GM21367 (cell line): ENCODE measurements around the gene ZNHIT2.

Source experiments
- ATAC-seq: cut with Tn5 transposase; IDR thresholded peaks from one replicate; pipeline ENCODE4 v1.9.1; 2021; ENCODE audit not compliant: unreplicated experiment

ZNHIT2 gene

DNA sequence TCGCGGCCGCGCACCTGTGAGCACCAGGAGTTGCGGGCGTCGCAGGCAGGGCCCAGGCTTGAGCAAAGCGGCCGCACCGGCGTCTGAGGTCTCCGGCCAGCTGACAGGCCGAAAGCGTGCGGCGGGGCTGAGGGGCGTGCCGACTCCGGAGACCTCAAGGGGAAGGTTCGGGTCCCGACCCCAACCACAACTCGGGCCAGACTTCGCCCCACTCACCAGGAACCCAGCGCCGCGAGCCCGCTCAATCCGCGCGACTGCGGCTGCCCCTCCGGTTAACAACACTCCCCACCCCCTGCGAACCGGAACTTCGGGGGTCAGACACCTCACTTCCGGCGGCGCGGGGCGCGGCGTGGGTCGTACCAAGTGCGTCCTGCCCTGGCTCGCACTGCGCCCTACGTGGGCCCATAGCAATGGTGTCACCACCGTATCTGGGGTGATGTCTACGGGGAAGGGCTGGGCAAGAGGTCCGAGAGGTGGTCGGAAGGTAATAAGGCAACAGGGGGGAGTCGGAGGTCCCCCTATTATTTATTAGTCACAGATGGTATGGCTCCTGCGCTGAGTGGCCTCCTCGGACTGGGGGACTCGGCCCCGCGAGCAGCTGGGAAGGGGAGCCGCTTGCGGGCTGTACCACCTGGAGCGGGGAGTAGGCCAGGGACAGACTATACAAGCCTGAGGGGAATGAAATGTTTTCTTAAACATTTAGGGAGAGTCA is 16.9 kb upstream of the ZNHIT2 start, which contains the start of gene SYVN1:
Gene SYVN1 (minus strand): TSS at position 280 of the 712 bp plus-strand sequence. CDS start 918 bp downstream, outside the sequence.
- ATAC-seq: peak; percentile 40

DNA sequence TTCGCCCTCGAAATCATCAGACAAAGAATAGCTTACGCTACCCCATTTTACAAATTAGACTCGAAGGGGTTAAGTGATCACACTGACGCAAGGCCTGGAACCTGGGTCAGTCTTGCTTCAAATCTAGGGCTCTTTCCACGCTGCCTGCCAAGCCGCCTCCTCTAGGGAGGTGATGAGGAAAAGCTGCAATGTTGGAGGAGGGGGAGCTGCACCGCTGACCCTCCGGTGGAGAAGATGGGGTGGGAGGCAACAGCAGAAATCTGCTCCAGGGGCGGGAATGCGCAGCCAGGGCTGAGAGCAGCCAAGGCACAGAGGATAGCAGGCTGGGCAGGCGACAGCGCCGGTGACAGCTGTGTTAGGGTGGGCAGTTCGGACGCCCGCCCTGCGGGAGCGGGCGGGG is 16.2 kb upstream of the ZNHIT2 start:
- ATAC-seq: no peak

DNA sequence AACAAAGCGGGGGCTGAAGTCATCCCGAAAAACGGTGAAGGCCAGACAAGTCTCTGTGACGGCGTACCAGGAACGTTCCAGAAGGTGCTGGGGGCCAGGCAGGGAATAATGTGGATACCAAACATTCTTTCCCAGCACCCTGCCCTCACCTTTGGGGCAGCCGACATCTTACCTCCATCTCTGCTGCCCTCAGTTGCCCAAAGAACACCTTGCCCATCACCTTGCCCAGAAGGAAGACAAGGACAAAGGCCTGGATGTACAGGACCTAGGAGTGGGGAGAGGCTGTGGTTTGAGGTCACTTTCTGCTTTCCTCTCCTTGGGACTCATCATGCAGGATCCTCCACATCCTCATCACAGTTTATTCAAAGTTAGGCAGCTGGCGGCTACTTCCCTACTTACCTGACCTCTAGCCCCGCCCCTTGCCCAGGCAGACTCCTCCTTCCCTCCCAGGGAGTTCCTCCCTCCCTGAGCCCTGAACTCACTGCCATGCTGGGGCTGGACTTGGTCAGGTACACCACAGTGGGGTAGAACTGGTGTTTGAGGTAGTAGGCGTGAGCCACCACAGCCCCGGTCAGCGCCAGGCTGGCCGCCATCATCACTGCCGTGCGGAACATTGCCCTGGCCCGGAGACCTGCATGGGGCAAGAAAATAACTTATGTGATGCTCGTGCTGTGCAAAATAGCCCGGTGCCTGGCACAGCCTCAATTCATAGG is 15.6 kb upstream of the ZNHIT2 start:
- ATAC-seq: no peak

DNA sequence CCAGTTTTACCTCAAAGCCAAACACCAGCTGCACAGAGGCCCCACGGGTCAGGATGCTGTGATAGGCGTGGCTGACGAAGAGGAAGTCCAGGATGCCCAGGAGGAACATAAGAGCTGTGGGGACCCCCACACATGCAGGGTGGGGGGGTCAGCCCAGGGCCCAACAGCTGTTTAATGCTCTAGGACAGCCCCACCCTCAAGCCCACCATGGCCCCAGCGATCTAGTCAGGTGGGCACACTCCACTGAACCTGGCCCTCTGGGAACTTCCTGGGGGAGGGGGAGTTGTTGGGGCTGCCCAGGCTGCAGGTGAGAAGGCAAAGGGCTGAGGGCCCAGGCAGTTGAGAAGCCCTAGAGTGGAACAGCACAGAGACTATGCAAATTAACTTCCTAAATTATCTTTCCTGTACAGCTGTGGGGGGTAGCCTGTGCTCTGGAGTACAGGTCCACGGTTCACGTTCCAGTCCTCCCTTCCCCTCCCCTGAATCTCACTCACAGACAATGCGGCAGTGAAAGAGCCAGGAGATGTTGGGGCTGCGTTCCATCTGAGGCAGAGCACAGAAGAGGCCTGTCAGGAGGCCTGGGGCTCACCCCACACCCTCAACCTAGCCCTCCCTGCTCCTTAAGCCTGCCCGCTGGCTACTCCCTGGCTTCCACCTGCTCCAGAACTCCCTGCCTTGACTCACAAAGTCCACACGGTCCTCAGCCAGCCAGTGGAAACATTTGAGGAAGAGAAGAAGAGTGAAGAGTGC is 14.9 kb upstream of the ZNHIT2 start:
- ATAC-seq: no peak

DNA sequence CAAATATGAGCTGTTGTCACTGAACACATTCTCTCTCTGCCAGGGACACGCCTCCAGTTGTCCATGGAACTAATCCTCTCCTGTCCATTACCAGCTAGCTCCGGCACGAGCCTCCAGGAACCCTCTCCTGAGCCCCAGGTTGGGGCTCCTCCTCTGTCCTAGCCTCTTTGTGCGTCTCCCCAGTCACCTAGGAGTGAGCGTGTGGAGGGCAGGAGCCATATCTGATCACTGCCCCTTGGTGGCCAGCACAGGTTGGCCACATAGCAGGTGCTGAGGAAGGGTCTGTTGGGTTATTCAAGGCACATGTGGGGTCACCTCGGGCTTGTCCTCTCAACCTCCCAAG is 14.4 kb upstream of the ZNHIT2 start:
- no peak for ATAC-seq

DNA sequence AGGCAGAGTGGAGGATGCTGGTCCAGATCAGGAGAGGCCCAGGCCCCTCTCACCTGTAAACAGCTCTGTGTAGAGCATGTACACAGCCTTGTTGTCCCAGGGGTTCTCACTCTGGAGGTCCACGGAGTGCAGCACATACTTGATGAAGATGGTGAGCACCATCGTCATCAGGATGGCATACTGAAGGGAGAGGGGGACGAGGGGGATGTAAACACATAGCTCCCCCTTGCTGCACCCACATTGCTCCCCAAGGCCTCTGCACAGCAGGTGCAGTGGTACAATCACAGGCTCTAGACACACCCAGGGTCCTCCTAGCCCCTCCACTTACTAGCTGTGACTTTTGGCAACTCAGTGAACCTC is 13.9 kb upstream of the ZNHIT2 start:
- no peak for ATAC-seq

DNA sequence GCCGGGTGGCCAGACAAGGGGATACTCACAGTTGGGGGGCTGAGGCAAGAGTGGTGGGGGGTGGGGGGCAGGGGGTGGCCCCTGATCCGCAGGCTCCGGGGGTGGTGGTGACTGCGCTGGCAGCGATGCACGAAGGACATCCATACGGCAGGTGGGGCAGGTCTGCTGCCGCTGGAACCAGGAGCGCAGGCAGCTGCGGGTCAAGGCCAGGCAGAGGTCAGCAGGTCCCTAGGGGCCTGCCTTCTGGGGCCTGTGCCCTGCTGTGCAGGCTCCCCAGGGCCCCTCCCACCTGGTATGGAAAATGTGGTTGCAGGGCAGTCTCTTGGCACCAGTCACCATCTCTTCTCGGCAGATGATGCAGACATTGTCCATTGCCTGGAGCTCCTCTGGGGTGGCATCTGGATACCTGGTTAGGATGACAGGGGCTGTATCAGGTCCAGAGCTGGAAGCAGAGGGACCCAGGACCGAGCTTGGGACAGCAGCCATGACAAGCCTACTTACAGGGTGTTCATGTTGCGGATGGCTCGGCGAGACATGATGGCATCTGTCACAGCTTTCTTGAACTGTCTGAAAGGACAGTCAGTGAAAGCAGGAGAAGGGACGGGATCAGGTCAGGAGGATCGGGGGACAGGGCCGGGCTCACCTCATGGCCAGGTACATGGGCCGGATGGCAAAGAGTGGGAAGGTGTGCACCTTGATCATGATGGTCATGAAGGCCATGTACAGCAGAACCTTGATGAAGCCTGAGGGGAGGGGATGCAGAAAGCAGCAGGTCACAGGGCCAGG is 13.3 kb upstream of the ZNHIT2 start:
- ATAC-seq: no peak

DNA sequence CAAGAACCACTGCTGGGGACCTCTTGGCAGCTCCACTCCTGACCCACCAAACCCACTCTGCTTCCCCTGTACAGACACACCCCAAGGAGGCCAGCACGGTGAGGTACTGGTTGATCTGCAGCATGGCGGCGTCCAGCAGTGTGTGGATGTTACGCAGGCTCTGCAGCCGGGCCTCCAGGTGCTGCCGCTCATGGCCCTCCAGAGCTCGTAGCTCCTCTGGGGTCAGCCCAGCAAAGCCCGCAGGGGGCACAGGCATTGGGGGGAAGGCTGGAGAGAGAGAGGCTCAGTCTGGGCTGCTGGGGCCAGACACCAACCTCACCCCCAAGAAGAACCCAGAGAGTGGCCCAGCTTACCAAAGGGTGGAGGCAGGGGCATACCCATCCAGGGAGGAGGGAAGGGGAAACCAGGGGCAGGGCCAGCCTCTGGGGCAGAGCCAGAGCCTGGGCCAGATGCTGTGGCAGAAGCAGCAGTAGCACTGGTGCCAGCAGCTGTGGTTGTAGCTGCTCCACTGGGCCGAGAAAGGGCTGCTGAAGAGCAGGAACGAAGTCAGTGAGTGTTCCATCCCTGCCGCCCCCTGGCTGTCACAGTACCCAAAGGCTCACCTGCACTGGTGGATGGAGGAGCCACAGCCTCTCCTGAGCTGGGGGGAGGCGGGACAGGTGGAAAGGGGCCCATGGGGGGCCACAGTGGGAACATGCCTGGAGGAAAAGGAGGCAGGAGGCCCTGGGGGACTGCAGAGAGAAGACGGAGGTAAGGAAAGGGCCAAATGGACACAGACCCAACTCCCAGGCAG is 12.3 kb upstream of the ZNHIT2 start:
- ATAC-seq: no peak

DNA sequence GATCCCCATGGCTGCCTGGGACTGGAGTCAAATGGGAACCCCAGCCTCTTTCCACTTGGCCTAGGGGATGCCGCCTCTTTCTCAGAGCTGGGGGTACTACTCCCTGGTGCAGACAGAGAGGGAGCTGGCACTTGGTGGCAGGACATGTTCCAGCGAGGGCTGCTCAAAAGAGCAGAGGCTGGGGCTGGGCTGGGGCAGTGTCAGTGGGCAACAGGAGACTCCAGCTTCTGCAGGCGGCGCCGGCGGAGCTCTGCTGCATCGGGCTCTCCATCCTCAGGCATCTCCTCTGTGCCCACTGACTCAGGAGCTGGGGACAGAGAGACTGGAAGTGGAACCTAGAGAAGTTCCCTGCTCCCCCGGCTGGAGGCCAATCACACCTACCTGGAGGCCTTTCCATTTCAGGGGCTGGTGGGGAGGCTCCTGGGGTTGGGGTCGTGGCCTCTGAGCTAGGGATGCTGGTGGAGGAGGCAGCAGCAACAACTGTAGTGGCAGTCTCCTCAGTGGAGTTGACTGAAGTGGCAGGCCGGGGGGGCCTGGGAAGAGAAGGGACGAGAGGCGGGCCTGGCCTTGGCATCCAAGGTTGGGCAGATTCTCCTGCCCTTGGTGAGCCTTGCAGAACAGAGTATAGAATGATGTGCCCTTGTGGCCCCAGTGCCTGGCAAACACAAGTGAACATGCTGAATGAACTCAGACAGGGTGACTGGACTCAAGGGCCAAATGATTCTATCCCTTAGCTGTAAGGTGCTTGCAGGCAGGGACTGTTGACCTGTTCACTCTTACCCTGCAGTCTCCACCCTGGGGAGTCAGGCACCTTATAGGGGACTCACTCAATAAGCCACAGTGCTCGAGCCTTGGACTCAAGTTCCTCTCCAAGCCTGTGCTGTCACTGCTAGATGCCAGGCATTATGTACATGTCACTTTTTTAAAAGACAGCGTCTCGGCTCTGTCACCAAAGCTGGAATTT is 11.0 kb upstream of the ZNHIT2 start:
- no peak for ATAC-seq

DNA sequence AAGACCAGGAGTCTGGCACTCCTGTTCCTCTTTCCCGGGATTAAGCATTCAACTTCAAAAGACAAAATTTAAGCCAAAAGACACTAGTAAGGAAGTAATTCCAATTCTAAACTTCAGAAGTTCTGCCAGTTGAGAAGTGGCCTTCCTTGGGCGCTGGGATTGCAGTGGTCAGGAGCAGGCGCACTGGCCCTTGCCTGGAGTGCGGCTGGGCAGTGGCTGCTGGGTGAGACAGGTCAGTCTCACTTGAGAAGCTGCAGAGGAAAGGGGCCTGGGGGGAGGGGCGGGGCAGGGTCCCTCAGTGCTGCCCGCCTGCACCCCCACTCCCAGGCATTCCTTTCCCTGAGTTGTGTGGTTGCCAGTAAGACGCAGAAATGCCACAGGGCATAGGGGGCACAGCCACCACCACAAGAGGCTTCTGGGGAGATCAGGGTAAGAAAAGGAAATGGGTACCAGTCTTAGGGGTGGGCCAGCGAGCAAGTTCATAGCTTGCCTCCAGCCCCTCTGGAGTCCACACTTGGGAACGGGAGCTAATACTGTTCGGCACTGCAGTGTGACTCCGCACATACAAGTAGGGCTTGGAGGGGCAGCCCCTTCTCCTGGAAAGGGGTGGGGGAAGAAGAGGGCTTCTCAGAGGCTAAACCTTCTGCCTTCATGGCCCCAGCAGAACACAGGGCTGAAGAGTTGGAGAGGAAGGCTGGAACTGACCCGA is 10.1 kb upstream of the ZNHIT2 start:
- ATAC-seq: no peak

DNA sequence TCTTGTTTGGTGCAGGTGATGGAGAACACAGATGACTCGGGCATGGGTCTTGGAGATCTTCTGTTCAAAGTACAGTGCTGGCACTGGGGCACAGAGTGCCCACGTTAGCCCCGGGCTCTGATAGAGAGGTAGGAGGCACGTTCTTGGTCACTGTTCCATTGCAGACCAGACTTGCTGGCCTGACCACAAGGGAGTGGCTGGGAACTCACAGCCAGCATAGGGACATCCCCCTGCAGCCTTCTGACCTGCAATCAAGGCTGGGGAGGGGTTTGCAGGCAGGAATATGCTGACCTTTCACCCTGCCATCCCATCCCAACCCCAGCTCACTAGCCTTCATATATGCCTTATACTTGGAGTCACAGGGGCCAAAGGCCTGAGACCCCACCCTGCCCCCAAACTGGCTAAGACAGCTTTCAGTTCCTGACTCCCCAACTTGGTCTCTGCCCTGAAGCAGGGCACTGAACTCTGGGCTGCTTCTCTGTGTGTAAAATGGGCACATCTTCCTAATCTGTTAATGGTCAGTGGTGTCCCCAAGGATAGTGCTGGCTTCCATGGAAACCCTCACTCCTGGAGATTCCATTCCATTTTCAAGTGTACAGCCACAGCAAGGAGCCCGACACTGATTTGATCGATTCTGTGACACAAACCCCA is 9.2 kb upstream of the ZNHIT2 start:
- ATAC-seq: no peak

DNA sequence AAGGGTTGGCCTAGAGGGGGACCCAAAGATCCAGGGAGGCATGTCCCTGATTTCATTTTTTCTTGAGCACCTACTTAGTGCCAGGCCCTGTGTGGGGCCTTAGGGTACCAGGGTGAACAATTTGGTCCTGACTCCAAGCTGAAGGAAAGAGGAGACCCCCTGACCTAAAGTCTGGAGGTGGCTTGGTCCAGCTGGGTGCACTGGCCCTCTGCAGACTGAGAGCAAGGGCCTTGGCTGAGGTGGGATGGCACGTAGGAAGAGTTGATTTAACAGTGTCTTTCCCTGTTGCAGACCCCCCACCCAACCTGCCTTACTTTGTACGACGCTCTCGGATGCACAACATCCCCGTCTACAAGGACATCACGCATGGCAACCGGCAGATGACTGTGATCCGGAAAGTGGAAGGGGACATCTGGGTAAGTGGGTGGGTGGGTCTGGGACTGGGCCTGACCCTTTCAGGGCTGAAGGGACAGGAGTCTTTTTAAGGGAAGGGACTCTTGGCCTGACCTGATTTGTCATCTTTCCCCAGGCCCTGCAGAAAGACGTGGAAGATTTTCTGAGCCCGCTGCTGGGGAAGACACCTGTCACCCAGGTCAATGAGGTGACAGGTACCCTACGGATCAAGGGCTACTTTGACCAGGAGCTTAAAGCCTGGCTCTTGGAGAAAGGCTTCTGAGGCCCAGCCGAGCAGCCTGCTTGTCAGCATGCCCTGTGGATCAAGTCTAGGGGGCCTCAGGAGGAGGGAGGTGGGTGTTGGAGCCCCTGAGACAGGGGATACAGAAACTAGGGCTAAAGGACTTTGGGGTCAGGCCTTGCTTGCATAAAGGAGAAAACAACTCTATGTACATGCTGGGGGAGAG is 7.9 kb upstream of the ZNHIT2 start:
- no peak for ATAC-seq

DNA sequence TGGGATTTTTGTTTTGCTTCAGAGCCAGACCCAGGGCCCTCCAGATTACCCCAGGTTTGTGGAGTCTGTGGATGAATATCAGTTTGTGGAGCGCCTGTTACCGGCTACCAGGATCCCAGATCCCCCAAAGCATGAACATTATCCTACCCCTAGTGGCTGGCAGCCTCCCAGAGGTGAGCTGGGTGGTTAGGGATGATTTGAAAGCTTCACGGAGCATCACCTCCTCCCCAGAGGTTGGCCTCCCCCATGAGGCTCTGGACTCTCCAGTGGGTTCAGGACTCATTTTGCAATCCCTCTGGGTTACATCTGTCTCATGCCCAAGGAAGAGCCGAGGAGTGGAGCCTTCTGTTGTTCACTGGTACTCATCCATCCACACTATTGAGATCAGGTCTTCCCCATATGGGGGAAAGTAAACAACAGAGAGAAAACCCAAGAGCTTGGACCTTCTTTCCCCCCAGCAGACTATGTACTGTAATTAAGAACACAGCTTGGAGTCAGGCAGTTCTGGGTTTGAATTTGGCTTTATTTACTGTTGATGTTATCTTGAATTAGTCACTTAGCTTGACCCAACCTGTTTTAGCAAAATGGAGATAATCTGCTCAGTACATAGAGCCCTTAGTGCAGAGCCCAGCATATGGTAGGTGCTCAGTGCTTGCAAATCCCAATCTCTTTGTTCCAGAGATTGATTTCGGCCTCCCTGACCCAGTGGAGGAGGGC is 7.1 kb upstream of the ZNHIT2 start:
- ATAC-seq: no peak

DNA sequence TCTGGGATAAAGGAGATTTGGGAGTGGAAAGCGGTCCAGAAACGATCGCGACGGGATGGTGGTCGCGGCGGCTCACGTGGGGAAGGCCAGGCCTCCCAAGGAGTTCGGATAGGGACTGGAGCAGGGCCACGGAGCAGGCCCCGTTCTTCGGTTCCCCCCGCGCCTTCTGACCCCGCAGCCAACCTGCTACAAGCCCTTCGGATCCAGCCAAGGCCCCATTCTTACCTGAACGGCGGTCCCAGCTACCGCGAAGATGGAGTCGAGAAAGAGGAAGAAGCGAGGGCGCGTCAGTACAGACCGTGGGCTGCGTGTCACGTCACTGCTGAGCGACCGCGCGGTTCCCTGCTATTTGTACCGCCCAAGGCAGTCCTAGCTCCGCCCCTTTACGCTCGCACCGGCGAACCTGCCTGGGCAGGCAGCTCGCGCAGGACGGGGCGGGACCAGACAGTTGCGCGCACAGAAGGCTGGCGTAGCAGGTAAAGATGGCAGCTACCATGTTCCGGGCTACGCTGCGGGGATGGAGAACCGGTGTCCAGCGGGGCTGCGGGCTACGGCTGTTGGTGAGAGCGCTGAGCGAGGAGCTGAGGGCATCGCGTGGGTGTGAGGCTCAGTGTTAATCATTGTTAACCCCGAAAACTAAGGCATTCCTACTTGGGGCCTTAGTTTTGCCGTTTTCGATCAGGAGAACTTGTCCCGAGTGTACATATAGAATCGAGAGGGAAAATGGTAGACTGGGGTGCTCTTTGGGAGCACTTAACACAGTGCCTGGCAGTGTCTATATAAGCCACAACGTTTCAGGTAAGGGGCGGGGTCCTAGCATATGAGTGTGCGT is 4.6 kb upstream of the ZNHIT2 start, which contains the start of the genes FAU and MRPL49:
Gene FAU (minus strand): TSS at position 270 of the 832 bp plus-strand sequence. CDS start 321 bp downstream, outside the sequence.
Gene MRPL49 (plus strand): TSS at position 457 of the 832 bp plus-strand sequence. CDS start 26 bp downstream, at position 483.
- peak; percentile 48 for ATAC-seq

DNA sequence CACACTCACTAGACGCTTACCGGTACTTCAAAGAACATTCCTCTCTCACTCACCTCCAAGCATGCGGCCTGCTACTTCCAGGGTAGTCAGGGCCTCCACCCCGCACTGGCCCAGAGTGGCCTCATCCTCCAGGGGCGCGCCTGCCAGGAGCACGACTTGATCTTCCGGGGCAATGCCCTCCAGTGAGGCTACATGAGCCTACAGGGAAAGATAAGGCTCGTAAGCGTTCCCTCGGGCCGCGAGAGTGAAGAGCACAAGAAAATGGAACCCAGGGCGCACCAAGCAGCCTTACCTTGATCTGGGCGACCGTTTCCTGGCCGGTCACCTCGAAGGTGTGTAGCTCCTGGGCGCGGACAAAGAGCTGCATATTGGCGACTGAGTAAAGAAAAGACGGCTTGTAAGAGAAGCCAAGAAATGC is 4.0 kb upstream of the ZNHIT2 start:
- ATAC-seq: no peak
